ENCODE measurements around the gene KRTAP10-3.

GRCh38 chr21:44592446-44593311 lies 34.1 kb upstream of the KRTAP10-3 start, which contains the start of gene KRTAP10-6:
- TF ChIP-seq POLR2A (IDR thresholded peaks at IDR 0.05): no peak
- TF ChIP-seq CTCF (IDR thresholded peaks at IDR 0.05): no peak

Measured in heart left ventricle (tissue), 13 donors.